ENCODE measurements around the gene OTOG.

- TF ChIP-seq POLR2AphosphoS5 (IDR thresholded peaks at IDR 0.05; ENCODE audit: low read depth, low read length): no peak
- no peak for TF ChIP-seq TAF1 (IDR thresholded peaks at IDR 0.05; ENCODE audit: borderline replicate concordance, insufficient read depth, low read length)
- TF ChIP-seq REST (IDR thresholded peaks at IDR 0.05; ENCODE audit: insufficient read depth in 1 of 2, low read depth in 2 of 2, low read length in 2 of 2): no peak
Observed at GRCh38 chr11:17529844-17530185, 17.2 kb upstream of the OTOG start.

Data from PFSK-1 (cell line).